GM18520 (cell line): ENCODE data around the gene RDH12.

ENCODE experiments used
- ATAC-seq: cut with Tn5 transposase; IDR thresholded peaks from one replicate; pipeline ENCODE4 v1.9.1; 2021; ENCODE audit not compliant: unreplicated experiment

RDH12 gene

GRCh38 chr14:67746927-67747326, 45.2 kb downstream of the RDH12 start:
- ATAC-seq: no peak

GRCh38 chr14:67748312-67748711, 46.6 kb downstream of the RDH12 start:
- no peak for ATAC-seq

- no peak for ATAC-seq
These were observed 47.8 kb downstream of the RDH12 start for GRCh38 chr14:67749341-67750084.

GRCh38 chr14:67756496-67756895, 54.8 kb downstream of the RDH12 start:
- ATAC-seq: no peak

GRCh38 chr14:67757175-67757574, 55.5 kb downstream of the RDH12 start:
- ATAC-seq: no peak

GRCh38 chr14:67759916-67760315, 58.2 kb downstream of the RDH12 start:
- ATAC-seq: no peak

- no peak for ATAC-seq
These were observed 60.4 kb downstream of the RDH12 start for GRCh38 chr14:67762051-67762450.

- no peak for ATAC-seq
These were observed 61.6 kb downstream of the RDH12 start for GRCh38 chr14:67763158-67763822.

- no peak for ATAC-seq
These were observed 62.8 kb downstream of the RDH12 start for GRCh38 chr14:67764496-67764895.

- ATAC-seq: no peak
These were observed 63.6 kb downstream of the RDH12 start for GRCh38 chr14:67765192-67765834.

GRCh38 chr14:67766035-67766680, 64.5 kb downstream of the RDH12 start:
- no peak for ATAC-seq

- no peak for ATAC-seq
These were observed 66.5 kb downstream of the RDH12 start for GRCh38 chr14:67768219-67768618.

GRCh38 chr14:67773844-67774377, 72.2 kb downstream of the RDH12 start:
- no peak for ATAC-seq

- ATAC-seq: no peak
These were observed 75.1 kb downstream of the RDH12 start for GRCh38 chr14:67776653-67777322.

GRCh38 chr14:67778792-67779191, 77.1 kb downstream of the RDH12 start:
- ATAC-seq: no peak

GRCh38 chr14:67782090-67782489, 80.4 kb downstream of the RDH12 start:
- no peak for ATAC-seq
